NOMO-1 treated with dmso at 0.1 percent for 144 hours (cell line): Measurements from ENCODE around the gene ADGRF1.
"Not testable (repeated sequence)": the region's sequence is repeated elsewhere in the genome, so short reads cannot be mapped to it uniquely, and the experiment has no call there.

Experiments used
- DNase-seq: peaks from one replicate; lab custom pipeline; 2025; ENCODE audit not compliant: unreplicated experiment; lab: John Stamatoyannopoulos, UW

The ADGRF1 gene

DNA sequence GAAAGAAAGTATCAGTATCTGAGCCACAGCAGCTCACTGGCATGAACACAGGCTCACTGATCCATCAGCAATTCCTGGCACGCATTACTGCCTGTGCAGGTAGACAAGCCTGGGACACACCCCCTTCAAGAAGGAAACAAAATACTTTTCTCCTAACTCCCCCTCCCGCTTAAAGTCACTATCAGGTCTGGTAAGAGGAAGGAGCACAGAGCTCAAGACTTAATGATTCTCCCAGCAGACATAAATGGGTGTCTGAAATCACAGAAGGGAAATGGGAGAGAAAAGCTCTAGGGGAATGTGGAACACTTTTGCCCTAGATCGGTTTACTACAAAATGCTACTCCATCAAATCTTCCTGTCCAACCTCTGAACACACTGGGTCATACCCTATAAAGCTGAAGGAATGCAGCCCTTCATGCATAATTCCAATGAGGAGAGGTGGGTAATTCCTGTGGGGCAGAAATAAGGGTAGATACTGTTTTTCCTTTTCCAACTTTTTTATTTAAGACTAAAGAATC lies at the start of gene ADGRF1:
TSS of gene ADGRF1 (minus strand) at position 58 of the 517 bp plus-strand sequence. CDS start 13,271 bp downstream, outside the sequence.
- DNase-seq: no peak

- DNase-seq: no peak
Measured at GRCh38 chr6:47090881-47091280, 48.7 kb upstream of the ADGRF1 start.

GRCh38 chr6:47089473-47089872 lies 47.3 kb upstream of the ADGRF1 start:
- not testable (repeated sequence) for DNase-seq

GRCh38 chr6:47086051-47086770 lies 44.1 kb upstream of the ADGRF1 start:
- DNase-seq: no peak

DNA sequence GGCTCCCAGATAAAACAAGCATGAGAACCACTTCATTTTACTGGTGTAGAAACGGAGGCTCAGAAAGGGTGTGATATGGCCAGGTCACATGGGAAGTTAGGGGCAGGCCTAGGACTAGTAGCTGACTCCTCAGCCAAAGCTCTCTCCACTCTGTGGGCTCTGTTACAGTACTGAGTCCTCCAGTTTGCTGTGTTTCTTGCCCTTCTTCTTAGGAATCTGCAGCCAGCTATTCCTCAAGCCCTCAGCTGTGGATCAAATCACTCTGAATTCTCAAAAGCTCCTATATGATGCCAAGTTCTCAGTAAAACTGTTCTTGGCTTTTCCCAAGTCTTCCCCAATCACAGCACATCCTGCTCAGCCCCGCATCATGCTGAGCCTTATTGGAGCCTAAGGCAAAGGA lies 42.5 kb upstream of the ADGRF1 start:
- no peak for DNase-seq

- no peak for DNase-seq
Measured at GRCh38 chr6:47083586-47084047, 41.5 kb upstream of the ADGRF1 start.

GRCh38 chr6:47080083-47080596 lies 38.0 kb upstream of the ADGRF1 start:
- no peak for DNase-seq

DNA sequence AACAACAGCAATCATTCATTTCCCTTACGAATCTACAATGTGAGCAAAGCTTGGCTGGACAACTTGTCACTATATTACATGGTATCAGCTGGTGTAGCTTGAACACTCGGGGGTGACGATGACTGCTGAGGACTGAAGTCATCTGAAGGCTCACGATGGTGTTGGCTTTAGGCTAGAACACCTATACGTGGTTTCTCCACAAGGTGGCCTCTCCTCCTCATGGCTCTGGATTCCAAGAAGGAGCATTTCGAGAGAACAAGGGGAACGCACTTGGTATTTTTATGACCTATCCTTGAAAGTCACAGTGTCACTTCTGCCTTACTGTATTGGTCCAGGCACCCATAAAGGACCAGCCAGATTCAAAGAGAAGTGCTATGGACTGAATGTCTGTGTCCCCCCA lies 37.5 kb upstream of the ADGRF1 start:
- DNase-seq: no peak

DNA sequence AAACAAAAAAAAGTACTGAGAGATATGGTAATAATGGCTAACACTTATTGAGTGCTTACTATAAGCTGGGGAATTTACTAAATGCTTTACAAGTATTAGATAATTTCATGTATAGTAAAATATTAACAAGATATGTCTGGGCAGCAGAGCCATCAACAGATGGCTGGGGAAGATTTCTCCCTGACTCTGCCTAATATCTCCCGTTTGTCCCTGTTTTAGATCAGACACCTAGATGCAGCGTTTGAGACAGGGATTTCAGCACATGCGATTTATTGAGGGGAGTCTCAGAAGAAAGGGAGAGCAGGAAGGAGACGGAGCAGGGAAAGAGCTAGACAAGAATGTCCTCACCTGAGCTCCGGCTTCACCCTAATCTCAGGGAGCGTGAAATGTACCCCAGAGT lies 36.9 kb upstream of the ADGRF1 start:
- no peak for DNase-seq

DNA sequence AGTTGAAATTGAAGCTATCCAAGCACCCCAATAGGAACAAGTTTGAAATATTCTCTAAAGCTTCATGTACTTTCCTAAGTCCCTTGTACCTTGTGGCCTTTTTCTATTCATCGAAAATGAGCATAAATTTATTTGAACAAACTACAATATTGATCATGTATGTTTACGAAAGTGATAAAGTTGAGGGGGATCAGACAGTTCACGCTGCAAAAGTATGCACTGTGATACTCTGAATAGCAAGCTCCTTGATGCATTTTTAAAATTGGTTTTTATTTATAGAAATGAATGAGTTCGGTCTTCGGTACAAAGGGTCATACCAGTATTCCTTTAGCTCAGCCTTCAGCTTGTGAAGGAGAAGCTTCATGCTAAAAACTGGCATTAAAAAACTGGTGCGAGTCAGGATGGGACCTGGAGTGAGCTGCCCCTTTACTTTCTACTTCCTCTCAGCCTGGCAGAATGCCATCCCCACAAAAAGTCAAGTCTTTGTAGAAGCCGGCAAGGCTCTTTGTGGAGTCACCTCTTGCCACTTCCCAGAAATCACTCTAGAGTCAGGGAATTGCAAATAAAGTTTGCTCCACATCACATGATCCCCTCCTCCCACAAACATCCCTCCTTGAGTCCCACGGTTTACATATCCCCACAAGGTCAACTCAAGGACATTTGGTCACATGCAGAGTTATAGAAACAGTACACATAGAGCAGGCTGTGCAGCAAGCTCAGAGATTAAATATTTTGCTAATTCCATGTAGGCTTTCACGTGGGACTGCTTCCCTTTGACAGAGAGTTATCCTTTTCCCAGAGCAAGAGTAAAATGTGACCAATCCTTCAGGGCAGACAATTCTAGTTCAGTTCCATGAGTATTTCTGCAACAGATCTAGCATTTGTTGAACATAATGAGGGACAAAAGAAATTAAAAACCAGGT lies 34.6 kb upstream of the ADGRF1 start:
- no peak for DNase-seq

GRCh38 chr6:47075741-47076421 lies 33.7 kb upstream of the ADGRF1 start:
- DNase-seq: no peak

GRCh38 chr6:47075168-47075567 lies 33.0 kb upstream of the ADGRF1 start:
- no peak for DNase-seq

DNA sequence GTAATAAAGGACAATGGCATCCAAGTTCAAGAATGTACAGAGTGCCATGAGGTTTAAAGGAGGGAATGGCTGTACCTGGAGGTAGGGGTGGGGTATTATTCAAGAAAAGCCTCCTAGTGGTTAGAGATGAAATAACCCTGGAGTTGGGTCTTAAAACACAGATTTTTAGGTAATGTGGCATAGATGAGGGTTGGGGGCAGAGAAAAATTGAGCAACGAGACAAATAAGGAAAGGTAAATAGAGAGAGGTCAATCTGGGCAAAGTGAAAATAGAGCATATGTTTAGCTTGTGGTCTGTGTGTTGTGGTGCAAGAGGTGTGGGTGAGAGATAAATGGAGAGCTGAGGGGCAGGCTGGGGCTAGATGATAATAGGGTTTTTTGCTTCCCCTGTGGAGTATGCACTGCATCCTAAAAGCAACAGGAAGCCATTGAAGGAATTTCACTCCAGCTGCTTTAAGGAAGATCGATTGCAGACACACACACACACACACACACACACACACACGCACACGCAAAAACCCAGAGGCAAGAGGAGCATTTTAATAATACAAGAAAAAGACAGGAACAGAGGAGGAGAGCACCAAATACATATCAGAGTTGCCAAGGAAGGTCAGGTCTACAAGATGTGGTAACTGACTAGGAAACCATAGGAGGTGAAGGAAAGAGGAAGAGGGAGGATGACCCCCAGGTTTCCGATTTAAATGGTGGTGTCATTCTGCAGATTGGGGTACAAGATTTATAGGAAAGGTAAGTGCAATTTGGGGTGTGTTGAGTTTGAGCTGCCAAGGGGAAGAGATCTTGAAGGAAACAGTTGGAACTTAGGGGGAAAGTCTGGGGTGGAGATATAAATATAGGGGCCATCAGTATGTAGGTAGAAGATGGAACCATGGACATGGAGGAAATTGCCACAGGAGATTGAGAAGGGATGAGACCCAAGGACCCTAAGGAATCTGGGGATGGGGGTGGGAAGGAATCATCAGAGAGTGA lies 31.3 kb upstream of the ADGRF1 start:
- peak; percentile 3 for DNase-seq

DNA sequence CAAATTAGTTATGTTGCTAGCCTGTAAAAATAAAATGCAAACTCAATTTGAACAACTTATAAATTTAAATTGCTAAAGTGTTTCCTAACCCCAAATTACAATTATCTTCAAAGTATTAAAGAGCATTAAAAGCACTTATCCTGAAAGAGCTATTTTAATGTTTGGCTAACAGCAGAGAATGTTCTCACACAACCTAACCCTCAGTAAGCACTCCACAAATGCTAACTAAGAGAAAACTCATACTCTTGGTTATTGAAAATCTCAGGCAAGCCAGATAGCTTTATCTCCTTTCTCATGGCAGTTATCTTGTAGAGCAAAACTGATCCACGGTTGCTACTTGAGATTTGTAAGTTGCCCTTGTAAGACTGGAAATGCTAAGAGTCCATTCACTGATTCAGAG lies 30.5 kb upstream of the ADGRF1 start:
- no peak for DNase-seq

DNA sequence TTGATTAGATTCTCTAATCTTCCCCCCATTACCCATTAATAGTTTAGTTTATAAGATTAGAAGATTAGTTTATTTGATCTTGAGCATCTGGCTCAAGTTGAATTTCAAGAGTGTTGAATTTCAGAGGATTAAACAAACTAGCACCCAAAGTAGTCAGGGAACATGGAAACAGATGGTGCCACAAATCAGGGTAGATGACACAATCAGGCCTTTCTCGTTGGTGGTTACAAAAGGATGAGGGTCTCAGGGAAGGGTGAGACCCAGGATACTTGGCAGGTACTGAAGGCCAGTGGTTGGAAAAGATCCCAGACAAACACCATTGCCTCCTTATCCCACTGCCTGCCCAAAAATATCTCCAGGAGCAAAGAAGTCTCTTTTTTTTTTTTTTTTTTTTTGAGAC lies 29.5 kb upstream of the ADGRF1 start:
- DNase-seq: no peak

DNA sequence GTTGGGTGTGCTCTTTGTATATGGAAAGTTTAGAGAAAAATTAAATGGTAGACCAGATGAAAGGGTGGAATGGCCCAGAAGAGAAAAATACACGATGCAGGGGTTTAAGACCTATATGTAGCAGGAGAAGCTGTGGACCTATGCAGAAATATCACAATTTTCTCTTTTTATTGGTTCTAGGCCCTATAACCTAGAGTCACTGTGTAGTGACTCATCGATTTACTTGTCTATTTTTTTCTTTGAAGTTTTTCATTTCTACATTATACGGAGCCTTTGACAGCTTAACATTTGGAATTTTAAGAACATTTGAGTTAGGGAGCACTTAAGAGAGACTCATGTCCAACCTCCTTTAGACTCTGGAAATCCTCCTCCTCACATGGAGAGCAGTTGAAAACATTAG lies 28.3 kb upstream of the ADGRF1 start:
- no peak for DNase-seq

GRCh38 chr6:47069156-47069555 lies 27.0 kb upstream of the ADGRF1 start:
- no peak for DNase-seq

DNA sequence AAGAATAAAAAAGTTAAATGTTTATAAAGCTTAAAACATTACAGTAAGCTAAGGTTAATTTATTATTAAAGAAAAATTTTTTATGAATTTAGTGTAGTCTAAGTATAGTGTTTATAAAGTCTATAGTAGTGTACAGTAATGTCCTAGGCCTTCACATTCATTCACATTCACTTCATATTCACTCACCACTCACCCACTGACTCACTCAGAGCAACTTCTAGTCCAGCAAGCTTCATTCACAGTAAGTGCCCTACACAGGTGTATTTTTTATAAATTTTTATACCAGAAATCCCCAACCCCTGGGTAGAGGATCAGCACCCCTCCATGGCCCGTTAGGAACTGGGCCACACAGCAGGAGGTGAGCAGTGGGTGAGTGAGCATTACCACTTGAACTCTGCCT lies 24.3 kb upstream of the ADGRF1 start:
- no peak for DNase-seq

DNA sequence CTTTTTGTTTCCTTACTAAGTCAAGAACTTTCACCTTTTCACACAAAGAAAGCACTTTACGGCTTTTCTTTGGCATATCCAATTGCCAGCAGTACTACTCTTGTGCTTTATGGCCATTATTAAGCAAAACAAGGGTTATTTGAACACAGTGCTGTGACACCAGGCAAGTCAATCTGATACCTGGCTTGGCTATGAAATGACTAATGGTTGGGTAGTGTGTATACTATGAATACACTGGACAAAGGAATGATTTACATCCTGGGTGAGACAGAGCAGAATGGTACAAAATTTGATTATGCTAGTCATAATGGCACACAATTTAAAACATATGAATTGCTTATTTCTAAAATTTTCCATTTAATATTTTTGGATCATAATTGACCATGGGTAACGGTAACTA lies 22.1 kb upstream of the ADGRF1 start:
- no peak for DNase-seq

DNA sequence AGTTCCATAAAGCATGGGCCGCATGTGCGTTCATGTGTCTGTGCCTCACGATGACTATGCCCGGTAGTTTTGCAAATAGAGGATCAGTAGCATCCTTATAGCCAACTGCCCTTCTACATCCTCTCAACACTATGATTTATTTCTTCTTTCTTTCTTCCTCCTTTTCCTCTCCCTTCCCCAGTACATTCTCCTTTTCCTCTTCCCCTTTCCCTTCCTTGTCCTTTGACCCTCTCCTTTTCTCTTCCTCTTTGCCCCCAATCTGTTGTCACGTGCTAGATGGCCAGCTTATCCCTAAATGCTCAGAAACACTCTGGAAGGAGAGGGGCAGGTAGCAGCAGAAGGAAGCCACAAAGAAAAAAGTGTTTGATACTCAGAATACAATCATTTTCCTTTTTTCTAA lies 20.2 kb upstream of the ADGRF1 start:
- no peak for DNase-seq
